ENCODE data around the gene DHDH. TPM values are rescaled to one million over a fixed set of nuclear protein-coding genes. Genes with fewer than 3 reads are reported as not detected.
"Not testable (repeated sequence)": the region's sequence is repeated elsewhere in the genome, so short reads cannot be mapped to it uniquely, and the experiment has no call there.

DHDH gene
- polyA plus RNA-seq (2011; rRNA removed) (0.48 and 0.61 TPM in 2 replicates), polyA minus RNA-seq (2011; rRNA and poly(A)+ RNA removed) (0.55 TPM in 1 of 2 replicates, not detected in the other)

DNA sequence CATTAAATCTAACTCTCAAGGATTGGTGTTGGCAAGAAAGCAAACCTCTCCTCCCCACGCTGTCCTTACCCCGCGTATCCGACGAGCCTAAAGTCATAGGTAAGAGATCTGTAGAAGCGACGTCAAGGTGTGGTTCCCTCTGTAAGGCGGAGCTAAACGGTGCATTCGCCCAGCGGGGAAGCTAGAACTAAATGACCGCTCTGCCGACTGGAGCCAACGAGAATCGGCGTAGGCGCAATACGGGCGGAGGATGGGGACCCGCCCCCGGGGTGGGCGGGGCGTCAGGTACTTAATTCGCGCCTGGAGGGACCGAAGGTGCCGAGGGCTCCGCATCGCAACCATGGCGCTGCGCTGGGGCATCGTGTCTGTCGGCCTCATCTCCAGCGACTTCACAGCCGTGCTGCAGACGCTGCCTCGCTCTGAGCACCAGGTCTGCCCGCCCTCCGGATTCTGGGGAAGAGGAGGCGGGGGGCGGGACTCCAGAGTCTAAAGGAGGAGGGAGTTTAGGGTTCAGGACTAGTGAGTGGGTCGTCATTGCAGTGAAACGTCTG lies at the start of gene DHDH:
TSS of gene DHDH (plus strand) at position 318 of the 551 bp plus-strand sequence. CDS start at position 341, 23 bp downstream.
- POLR2A ChIA-PET = interaction anchor here (1.0 to 1.8 kb wide), 3 partner anchors 21 to 58 kb away, joined by 3 to 7 read pairs (median 3); no protein-coding TSS in a partner anchor
- no peak for DNase-seq (ENCODE audit: low read depth, low spot score)
- TF ChIP-seq, protein P1, sequence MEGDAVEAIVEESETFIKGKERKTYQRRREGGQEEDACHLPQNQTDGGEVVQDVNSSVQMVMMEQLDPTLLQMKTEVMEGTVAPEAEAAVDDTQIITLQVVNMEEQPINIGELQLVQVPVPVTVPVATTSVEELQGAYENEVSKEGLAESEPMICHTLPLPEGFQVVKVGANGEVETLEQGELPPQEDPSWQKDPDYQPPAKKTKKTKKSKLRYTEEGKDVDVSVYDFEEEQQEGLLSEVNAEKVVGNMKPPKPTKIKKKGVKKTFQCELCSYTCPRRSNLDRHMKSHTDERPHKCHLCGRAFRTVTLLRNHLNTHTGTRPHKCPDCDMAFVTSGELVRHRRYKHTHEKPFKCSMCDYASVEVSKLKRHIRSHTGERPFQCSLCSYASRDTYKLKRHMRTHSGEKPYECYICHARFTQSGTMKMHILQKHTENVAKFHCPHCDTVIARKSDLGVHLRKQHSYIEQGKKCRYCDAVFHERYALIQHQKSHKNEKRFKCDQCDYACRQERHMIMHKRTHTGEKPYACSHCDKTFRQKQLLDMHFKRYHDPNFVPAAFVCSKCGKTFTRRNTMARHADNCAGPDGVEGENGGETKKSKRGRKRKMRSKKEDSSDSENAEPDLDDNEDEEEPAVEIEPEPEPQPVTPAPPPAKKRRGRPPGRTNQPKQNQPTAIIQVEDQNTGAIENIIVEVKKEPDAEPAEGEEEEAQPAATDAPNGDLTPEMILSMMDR (IDR thresholded peaks at IDR 0.05; ENCODE audit: low read depth, low read length) = no peak
- Histone ChIP-seq H3K27ac (ENCODE audit: low read depth, low read length) (no peak within 1 kb of the TSS), H3K9me3 (ENCODE audit: control insufficient read depth, insufficient read depth, low read length) (peaks cover 13% of the 10 kb centered on the region; the same call in 1 of the 2 replicates), H3K27me3 (ENCODE audit: control insufficient read depth, insufficient read depth, low read length) (no peaks in the 10 kb centered on the region), H3K4me3 (ENCODE audit: low read depth, low read length) (peak within 1 kb of the TSS; percentile 75)
- CTCF ChIA-PET = interaction anchor here (1.0 to 1.5 kb wide), 3 partner anchors 89 to 427 kb away, joined by 3 read pairs; no protein-coding TSS in a partner anchor

- Histone ChIP-seq H3K9me3 (ENCODE audit: control insufficient read depth, insufficient read depth, low read length) (peaks cover 7% of the 10 kb centered on the region), H3K4me3 (ENCODE audit: low read depth, low read length) (no peak overlapping the region), H3K27me3 (ENCODE audit: control insufficient read depth, insufficient read depth, low read length) (no peaks in the 10 kb centered on the region), H3K27ac (ENCODE audit: low read depth, low read length) (no peak overlapping the region)
- ChIA-PET POLR2A (no interaction called here), CTCF (no interaction called here)
- DNase-seq (ENCODE audit: low read depth, low spot score) = no peak
- TF ChIP-seq, protein P1 (IDR thresholded peaks at IDR 0.05; ENCODE audit: low read depth, low read length) = no peak
Measured at GRCh38 chr19:48883726-48884125, 49.8 kb upstream of the DHDH start.

- CTCF ChIA-PET = no interaction called here
- TF ChIP-seq, protein P1 (IDR thresholded peaks at IDR 0.05; ENCODE audit: low read depth, low read length) = no peak
- H3K9me3 ChIP-seq (ENCODE audit: control insufficient read depth, insufficient read depth, low read length) = peaks cover 3% of the 10 kb centered on the region; the same call in 1 of the 2 replicates
- POLR2A ChIA-PET = interaction anchor here (1.2 kb wide), 1 partner anchor 16 kb away, joined by 5 read pairs; the partner anchor contains the start of gene PPP1R15A
- H3K27ac ChIP-seq (ENCODE audit: low read depth, low read length) = no peak overlapping the region
- no peak for DNase-seq (ENCODE audit: low read depth, low spot score)
- H3K27me3 ChIP-seq (ENCODE audit: control insufficient read depth, insufficient read depth, low read length) = no peaks in the 10 kb centered on the region
- H3K4me3 ChIP-seq (ENCODE audit: low read depth, low read length) = no peak overlapping the region
Measured at GRCh38 chr19:48887861-48888612, 45.5 kb upstream of the DHDH start.

DNA sequence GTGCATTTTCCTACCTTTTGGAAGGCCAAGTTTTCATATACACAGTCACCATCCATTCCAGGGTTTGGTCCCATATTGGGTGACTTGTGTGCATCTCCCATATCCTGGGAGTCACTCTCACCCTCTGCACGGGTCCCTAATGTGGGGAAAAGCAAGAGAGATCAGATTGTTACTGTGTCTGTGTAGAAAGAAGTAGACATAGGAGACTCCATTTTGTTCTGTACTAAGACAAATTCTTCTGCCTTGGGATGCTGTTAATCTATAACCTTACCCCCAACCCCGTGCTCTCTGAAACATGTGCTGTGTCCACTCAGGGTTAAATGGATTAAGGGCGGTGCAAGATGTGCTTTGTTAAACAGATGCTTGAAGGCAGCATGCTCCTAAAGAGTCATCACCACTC lies 44.0 kb upstream of the DHDH start:
- POLR2A ChIA-PET; H3K27ac ChIP-seq (ENCODE audit: low read depth, low read length); CTCF ChIA-PET; DNase-seq (ENCODE audit: low read depth, low spot score); H3K4me3 ChIP-seq (ENCODE audit: low read depth, low read length); H3K27me3 ChIP-seq (ENCODE audit: control insufficient read depth, insufficient read depth, low read length); H3K9me3 ChIP-seq (ENCODE audit: control insufficient read depth, insufficient read depth, low read length): not testable (repeated sequence)

GRCh38 chr19:48890551-48890950 lies 42.9 kb upstream of the DHDH start:
- ChIA-PET POLR2A (no interaction called here), CTCF (no interaction called here)
- Histone ChIP-seq H3K27ac (ENCODE audit: low read depth, low read length) (no peak overlapping the region), H3K9me3 (ENCODE audit: control insufficient read depth, insufficient read depth, low read length) (peaks cover 3% of the 10 kb centered on the region; the same call in 1 of the 2 replicates), H3K4me3 (ENCODE audit: low read depth, low read length) (no peak overlapping the region), H3K27me3 (ENCODE audit: control insufficient read depth, insufficient read depth, low read length) (no peaks in the 10 kb centered on the region)
- TF ChIP-seq, protein P1 (IDR thresholded peaks at IDR 0.05; ENCODE audit: low read depth, low read length) = no peak
- DNase-seq (ENCODE audit: low read depth, low spot score) = no peak

All from AG04450 (cell line).